Activated CD4-positive, alpha-beta T cell treated with anti-CD3 and anti-CD28 coated beads for 1 hour (primary cell): ENCODE results near the gene GOLGA1.
"Not testable (repeated sequence)": the region's sequence is repeated elsewhere in the genome, so short reads cannot be mapped to it uniquely, and the experiment has no call there.

Experiments used
- DNase-seq: peaks from one replicate; pipeline ENCODE4 v3.0.0-alpha.2; 2020

GOLGA1 gene

DNA sequence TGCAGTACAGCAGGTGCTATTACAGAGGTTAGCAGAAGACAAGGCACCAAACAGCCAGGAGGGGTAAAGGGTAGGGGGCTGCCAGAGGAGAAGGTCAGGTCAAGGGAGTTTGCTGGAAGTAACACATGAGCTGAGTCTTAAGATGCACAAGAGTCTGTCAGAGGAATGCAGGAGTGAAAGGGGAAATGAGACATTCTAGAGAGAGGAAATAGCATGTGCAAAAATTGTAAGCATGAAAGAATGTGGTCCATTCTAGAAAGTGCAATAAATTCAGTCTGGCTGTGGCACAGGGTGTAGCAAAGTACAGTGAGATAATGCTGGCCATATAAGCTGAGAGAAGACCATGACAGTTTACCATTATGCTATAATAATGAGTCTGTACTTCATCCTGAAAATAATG, 6.6 kb downstream of the GOLGA1 start:
- DNase-seq = no peak

DNA sequence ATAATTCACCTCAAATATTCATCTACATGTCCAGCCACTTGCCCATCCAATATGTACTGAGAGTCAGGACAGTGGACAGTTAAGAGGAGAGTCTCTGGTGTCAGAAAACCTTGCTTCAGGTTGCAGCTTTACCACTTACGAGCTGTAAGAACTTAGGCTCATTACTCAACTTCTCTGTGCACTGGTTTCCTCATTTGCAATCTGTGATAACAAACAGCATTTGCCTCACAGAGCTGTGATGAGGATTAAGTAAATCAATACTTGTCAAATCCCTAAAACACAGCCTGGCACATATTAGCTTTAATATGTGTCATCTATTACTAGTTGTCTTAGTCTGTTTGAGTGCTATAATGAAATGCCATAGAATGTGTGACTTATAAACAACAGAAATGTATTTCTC, 8.6 kb downstream of the GOLGA1 start:
- DNase-seq = no peak

GRCh38 chr9:124929464-124929863, 11.4 kb downstream of the GOLGA1 start:
- DNase-seq = no peak

DNA sequence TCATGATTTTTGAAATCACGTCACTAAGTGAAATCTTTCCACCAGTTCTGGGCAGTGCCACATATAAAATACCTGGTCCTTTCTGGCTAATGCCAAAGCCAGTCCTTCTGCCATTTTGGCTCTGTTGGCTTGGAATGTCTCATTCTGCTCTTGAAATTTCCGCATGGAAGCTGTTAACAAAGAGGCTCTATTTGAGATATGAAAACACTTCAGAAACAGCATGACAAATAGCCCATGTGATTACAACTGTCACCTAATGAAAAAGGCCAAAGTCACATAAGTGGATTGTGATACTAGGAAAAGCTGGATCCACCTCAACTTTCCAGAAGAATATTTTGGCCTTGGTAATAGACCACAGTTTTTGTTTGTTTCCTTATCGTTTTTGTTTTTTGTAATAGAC, 12.8 kb downstream of the GOLGA1 start:
- no peak for DNase-seq

DNA sequence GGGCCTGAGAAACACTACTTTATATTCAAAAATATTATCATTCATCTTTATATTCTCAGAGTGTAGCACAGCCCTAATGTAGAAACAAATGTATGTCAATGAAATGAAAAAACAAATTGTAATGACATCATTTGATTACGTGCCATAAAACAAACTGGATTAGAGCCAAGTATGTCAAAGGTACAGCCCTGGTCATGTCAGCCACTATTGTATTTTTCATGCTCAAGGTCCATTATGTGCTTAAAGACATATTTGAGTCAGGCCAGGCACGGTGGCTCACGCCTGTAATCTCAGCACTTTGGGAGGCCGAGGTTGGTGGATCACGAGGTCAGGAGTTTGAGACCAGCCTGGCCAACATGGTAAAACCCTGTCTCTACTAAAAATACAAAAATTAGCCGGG, 20.5 kb downstream of the GOLGA1 start:
- not testable (repeated sequence) for DNase-seq

DNA sequence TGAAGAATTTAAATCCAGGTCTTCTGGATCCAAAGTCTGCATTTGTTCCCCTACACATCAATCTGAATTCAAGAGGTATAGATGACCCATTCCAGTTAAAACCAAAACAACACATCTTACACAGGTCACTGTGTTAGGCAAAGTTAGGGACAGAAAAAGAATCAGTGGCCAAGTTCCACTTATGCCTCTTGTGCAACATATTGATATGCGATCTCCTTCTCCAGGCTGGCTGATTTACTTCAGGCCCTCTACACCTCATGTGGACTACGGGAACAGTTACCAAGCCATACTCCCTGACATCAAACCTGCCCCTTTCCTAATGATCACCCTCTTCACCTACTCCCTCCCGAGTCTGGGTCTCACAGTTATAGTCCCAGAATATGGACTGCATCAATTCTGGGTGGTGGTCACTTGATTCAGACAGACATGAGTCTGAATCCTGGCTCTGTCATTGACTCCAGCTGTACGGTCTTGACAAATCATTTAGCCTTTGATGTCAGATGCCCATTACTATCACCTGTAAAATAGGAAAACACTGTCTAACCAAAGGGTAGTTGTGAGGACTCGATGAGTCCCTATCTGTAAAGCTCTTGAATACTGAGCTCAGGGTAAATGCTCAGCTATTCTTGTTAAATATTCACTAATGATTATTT, 26.0 kb downstream of the GOLGA1 start:
- DNase-seq = no peak

DNA sequence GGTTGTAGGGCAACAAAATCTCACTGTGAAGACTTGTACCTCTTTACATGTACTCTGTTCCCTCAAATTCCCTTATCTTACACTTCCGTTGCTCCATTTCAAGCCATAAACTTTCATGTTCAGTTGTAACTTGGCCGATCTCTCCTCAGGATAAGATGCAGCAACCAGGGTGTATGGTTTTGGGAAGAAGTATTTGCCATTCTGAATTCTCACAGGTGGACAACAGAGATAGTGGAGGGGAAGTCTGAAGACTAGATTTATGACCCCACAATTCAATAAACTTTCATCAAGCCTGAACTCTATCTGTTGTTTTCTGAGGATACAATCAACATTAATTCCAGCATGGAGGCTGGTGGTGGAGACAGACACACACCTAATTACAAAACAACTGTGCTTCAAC, 27.5 kb downstream of the GOLGA1 start:
- no peak for DNase-seq

GRCh38 chr9:124911766-124912165, 29.1 kb downstream of the GOLGA1 start:
- DNase-seq = no peak

GRCh38 chr9:124908098-124908497, 32.8 kb downstream of the GOLGA1 start:
- DNase-seq = no peak

- no peak for DNase-seq
Measured at GRCh38 chr9:124906966-124907365, 33.9 kb downstream of the GOLGA1 start.

DNA sequence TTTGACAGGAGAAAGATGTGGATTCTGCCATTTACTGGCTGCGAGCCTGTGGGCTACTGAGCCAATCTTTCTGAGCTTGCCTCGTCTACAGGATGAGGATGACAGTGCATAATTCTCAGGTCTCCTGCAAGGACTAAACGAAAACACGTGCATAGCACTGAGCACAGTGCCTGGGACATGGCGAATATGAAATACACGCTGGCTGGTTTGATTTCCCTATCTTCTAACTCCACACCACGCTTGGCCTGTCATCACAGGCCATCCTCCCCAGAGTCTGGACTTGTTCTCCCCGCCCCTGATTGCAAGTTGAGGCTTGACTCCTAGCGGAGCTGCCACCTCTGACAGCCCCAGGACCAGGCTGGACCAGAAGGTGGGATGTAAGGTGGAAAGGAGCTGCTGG, 41.0 kb downstream of the GOLGA1 start:
- no peak for DNase-seq

DNA sequence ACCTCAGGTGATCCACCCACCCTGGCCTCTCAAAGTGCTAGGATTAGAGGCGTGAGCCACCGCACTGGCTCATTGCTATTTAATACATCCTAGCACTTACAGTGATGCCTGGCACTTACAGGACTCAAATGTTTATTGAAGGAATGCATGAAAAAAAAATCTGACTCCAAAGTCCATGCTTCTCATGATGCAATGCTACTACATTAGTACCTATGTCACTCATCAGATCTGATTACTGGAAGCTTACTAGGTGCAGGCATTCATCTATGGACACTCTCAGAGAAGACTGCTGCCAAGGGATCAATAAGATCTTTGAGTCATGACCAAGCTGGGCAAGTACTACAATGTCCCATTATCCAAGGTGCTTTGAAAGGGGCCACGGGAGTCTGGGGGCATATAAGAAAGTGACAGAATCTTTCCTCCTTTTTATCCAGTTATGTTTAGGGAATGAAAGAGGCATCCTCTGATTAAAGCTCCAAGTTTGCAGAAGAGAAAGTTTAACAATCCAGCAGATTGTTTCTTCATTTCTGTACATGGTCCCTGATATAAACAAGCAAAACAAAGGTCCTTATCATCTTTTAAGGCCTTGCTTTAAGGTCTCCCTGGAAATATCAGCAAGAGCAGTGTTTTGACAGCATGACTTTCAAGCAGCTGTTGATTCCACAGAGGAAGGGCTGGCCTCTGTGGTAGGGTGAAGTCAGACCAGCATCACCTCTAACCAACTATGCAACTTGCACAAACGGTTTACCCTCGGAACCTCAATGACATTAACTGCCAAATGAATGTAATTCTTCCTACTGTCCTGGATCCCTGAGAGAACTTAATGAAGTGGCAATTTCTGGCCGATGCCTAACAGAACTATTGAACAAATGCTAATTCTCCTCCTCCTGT, 43.1 kb downstream of the GOLGA1 start:
- DNase-seq = no peak

DNA sequence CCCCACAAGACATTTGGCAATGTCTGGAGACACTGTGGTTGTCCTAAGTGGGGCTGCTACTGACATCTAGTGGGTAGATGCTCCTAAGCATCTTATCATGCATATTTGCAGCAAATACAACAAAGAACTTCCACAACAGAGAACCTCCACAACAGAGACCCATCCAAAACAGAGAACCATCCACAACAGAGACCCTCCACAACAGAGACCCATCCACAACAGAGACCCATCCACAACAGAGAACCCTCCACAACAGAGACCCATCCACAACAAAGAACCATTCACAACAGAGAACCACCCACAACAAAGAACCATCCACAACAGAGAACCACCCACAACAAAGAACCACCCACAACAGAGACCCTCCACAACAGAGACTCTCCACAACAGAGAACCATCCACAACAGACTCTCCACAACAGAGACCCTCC, 46.1 kb downstream of the GOLGA1 start:
- no peak for DNase-seq

DNA sequence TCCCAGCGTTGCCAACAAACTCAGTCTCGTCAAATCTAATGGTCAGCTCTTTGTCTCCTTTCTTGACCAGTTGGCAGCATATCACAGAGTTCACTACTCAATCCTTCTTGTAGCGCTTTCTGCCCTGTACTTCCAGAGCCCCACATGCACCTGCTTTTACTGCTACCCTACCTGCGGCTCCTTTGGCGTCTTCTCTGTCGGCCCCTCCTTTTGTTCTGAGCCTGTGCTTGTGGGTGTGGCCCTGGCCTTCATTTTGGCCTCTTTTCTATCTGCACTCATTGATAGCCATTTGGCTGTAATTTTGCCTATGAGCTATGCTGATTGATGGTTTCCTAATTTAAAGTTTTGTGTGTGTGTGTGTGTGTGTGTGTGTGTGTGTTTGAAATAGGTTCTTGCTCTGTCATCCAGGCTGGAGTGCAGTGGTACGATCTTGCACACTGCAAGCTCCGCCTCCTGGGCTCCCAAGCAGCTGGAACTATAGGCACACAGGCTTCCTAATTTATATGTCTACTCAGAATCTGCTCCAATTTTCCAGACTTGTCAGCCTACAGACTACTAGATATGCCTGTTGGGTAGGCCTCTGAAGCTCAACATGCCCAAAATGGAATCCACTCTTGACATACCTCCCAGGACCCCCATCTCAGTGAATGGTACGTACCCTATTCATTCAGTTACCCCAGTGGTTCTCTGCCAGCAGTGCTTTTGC, 46.7 kb downstream of the GOLGA1 start:
- no peak for DNase-seq

DNA sequence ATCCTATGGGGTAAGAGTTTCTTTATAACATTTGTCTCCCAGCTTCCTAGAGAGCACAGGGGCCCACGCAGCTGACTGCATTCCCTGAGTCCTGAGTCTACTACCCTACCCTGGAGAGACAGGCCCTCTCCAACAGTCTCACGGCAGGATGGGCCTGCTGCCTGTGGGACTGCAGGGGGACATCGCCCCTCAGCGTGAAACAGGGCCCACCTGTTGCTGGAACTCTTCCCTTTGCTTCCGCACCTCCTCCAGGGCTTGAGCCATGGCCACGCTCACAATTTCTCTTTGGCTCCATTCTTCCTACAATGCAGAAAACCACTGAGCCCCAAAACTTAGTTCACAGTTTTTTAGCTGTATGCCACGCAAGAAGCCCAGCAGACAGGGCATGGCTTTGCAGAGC, 50.7 kb downstream of the GOLGA1 start:
- no peak for DNase-seq

DNA sequence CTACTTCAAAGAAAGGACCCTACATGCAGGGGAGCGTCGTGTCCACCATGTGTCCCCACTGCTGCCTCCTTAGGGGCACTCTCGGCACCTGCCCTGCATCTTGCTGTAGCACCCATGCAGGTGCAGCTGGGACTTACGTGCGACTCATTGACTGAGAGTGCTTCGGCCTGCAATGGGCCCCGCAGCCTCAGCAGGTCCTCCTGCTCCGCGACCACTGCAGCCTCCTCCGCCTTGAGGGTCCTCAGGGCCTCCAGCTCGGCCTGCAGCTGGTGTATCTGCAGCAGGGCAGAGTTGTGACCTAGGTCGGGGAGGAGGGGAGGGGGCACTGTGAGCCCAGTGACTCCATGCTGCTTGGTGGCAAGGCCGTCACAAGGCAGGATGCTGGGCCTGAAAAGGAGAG, 51.9 kb downstream of the GOLGA1 start:
- DNase-seq = no peak

DNA sequence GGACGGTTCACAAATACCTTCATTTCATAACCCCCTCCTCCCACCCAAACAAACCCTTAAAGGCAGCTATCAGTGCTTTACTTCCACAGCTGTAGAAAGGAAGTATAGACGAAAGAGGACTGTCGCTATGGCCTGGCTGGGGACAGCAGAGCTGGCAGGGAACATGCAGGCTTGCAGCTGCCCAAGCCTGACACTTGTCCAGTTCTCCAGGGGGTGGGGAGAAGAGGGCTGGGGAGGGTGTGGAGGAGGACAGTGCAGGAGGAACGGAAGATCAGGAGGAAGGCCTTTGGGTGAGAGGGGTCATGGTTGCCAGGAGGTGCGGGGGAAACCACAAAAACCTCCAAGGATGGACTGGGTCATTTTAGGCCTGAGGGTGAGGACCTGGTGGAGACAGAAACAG, 53.1 kb downstream of the GOLGA1 start:
- DNase-seq = no peak

DNA sequence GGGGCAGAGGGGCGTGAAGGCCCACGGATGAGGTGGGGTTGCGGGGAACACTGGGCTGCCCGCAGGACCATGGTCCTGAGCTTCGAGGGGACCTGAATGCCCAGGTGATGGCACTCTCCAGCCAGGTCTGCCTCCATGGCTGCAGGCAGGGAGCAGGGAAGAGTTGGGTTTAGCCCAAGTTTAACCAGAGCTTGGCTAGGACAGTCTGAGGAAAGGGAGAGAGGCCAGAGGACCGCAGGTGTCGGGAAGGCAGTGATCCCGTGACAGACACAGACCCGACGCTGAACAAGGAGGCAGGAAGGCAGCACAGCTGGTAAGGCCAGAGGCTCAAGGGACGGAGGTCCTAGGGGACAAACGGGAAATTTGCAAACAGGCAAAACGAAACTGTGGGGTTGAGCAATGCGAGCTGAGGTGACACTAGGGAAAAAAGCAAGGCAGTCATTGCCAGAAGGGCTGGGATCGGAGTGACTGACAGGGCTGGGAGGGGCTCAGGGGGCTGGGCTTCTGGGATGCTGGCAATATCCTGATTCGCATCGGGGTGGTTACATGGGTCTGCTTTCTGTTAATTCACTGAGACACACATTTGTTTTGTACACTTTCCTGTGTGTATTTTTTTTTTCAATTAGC, 53.9 kb downstream of the GOLGA1 start:
- no peak for DNase-seq

- DNase-seq = no peak
Measured at GRCh38 chr9:124886461-124886860, 54.4 kb downstream of the GOLGA1 start.

- no peak for DNase-seq
Measured at GRCh38 chr9:124885551-124885950, 55.3 kb downstream of the GOLGA1 start.

- no peak for DNase-seq
Measured at GRCh38 chr9:124884376-124884775, 56.5 kb downstream of the GOLGA1 start.

DNA sequence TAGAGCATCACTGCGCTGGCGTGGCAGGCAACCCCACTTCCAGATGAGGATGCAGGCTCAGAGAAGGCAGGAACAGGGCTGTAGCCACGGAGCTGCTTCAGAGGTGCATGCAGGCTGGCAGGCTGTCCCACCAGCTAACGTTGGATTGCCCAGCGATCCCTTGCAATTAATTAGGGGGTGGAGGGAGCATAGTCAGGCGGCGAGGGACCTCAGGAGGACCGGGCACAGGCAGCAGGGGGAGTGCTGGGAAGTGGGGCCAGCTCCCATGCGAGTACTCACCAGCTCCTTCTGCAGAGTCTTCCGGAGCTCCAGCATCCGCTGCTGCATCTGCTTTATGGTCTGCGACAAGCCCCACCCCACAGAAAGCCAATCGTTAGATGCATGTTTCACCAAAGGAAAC, 58.7 kb downstream of the GOLGA1 start:
- no peak for DNase-seq

- DNase-seq = no peak
Measured at GRCh38 chr9:124881138-124881743, 59.6 kb downstream of the GOLGA1 start.
